ENCODE results near the gene NOL11. TPM values are rescaled to one million over a fixed set of nuclear protein-coding genes. Genes with fewer than 3 reads are reported as not detected.

NOL11 gene
- total RNA-seq, 3 donors from 2014 or later: 25.1 to 45.5 (median 35.4) TPM

DNA sequence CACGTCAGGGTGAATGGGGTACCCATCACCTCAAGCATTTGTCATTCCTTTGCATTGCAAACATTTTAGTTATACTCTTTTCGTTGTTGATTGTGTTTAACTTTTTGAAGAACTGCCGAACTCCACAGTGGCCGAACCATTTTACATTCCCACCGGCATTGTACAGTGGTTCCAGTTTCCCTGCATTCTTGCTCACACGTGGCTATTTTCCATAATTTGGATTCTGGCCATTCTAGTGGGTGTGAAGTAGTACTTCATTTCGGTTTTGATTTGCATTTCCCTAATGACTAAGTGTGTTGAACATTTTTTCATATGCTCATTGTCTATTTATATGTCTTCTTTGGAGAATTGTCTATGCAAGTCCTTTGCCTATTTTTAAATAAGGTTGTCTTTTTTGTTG lies 13.0 kb downstream of the NOL11 start:
- Histone ChIP-seq H3K9me3 (no peaks in the 10 kb centered on the region), H3K36me3 (peaks cover 4% of the 10 kb centered on the region), H3K27me3 (no peaks in the 10 kb centered on the region), H3K27ac (no peak overlapping the region), H3K4me1 (no peaks in the 10 kb centered on the region), H3K4me3 (no peak overlapping the region)
- DNase-seq (ENCODE audit: low spot score in 2 of 2): no peak
- TF ChIP-seq POLR2AphosphoS5 (IDR thresholded peaks at IDR 0.05) (no peak), POLR2A (IDR thresholded peaks at IDR 0.05) (no peak)
- TF ChIP-seq, protein P1, sequence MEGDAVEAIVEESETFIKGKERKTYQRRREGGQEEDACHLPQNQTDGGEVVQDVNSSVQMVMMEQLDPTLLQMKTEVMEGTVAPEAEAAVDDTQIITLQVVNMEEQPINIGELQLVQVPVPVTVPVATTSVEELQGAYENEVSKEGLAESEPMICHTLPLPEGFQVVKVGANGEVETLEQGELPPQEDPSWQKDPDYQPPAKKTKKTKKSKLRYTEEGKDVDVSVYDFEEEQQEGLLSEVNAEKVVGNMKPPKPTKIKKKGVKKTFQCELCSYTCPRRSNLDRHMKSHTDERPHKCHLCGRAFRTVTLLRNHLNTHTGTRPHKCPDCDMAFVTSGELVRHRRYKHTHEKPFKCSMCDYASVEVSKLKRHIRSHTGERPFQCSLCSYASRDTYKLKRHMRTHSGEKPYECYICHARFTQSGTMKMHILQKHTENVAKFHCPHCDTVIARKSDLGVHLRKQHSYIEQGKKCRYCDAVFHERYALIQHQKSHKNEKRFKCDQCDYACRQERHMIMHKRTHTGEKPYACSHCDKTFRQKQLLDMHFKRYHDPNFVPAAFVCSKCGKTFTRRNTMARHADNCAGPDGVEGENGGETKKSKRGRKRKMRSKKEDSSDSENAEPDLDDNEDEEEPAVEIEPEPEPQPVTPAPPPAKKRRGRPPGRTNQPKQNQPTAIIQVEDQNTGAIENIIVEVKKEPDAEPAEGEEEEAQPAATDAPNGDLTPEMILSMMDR (IDR thresholded peaks at IDR 0.05): no peak
- intact Hi-C loops (cut with DNase I; ENCODE audit: low total_unique reads): no loop called here

DNA sequence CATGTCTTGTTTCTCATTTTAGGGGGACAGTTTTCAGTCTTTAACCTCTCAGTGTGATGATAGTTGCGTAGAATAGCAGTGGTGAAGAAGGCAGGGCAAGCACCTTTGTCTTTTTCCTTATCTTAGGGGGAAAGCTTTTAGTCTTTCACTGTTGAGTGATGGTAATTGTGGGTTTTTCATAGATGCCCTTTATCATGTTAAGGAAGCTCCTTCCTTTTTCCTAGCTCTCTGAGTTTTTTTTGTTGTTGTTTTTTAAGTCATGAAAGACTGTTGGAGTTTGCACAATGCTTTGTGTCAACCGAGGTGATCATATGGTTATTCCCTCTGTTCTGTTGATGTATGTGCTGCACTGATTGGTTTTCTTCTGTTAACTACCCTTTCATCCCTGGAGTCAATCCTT lies 15.7 kb downstream of the NOL11 start:
- Histone ChIP-seq H3K4me3 (no peak overlapping the region), H3K27me3 (no peaks in the 10 kb centered on the region), H3K9me3 (no peaks in the 10 kb centered on the region), H3K36me3 (peaks cover 4% of the 10 kb centered on the region), H3K4me1 (no peaks in the 10 kb centered on the region), H3K27ac (no peak overlapping the region)
- intact Hi-C loops (cut with DNase I; ENCODE audit: low total_unique reads): no loop called here
- DNase-seq (ENCODE audit: low spot score in 2 of 2): no peak
- TF ChIP-seq POLR2AphosphoS5 (IDR thresholded peaks at IDR 0.05): no peak
- TF ChIP-seq POLR2A (IDR thresholded peaks at IDR 0.05): no peak
- TF ChIP-seq, protein P1 (IDR thresholded peaks at IDR 0.05): no peak

GRCh38 chr17:67737145-67737544 lies 19.4 kb downstream of the NOL11 start:
- Histone ChIP-seq H3K4me1 (no peaks in the 10 kb centered on the region), H3K36me3 (no peaks in the 10 kb centered on the region), H3K9me3 (no peaks in the 10 kb centered on the region), H3K4me3 (no peak overlapping the region), H3K27me3 (no peaks in the 10 kb centered on the region), H3K27ac (no peak overlapping the region)
- no peak for TF ChIP-seq POLR2AphosphoS5 (IDR thresholded peaks at IDR 0.05)
- TF ChIP-seq, protein P1 (IDR thresholded peaks at IDR 0.05): no peak
- TF ChIP-seq POLR2A (IDR thresholded peaks at IDR 0.05): no peak
- DNase-seq (ENCODE audit: low spot score in 2 of 2): no peak
- intact Hi-C loops (cut with DNase I; ENCODE audit: low total_unique reads): no loop called here

GRCh38 chr17:67742025-67742424 lies 24.3 kb downstream of the NOL11 start:
- Histone ChIP-seq H3K4me3 (no peak overlapping the region), H3K36me3 (no peaks in the 10 kb centered on the region), H3K27me3 (no peaks in the 10 kb centered on the region), H3K27ac (no peak overlapping the region), H3K9me3 (no peaks in the 10 kb centered on the region), H3K4me1 (no peaks in the 10 kb centered on the region)
- no peak for DNase-seq (ENCODE audit: low spot score in 2 of 2)
- intact Hi-C loops (cut with DNase I; ENCODE audit: low total_unique reads): no loop called here
- TF ChIP-seq POLR2AphosphoS5 (IDR thresholded peaks at IDR 0.05) (no peak), POLR2A (IDR thresholded peaks at IDR 0.05) (no peak)
- TF ChIP-seq, protein P1 (IDR thresholded peaks at IDR 0.05): no peak

GRCh38 chr17:67746704-67747571 lies 29.2 kb downstream of the NOL11 start:
- no peaks in the 10 kb centered on the region for H3K4me1 ChIP-seq
- peaks cover 0 to 5% of the 10 kb centered on the region in 2 donors for H3K9me3 ChIP-seq
- no peak overlapping the region for H3K4me3 ChIP-seq
- no peak overlapping the region for H3K27ac ChIP-seq
- no peak for DNase-seq (ENCODE audit: low spot score in 2 of 2)
- H3K27me3 ChIP-seq: no peaks in the 10 kb centered on the region
- intact Hi-C loops (cut with DNase I; ENCODE audit: low total_unique reads): no loop called here
- TF ChIP-seq POLR2AphosphoS5 (IDR thresholded peaks at IDR 0.05) (no peak), POLR2A (IDR thresholded peaks at IDR 0.05) (no peak)
- TF ChIP-seq, protein P1 (IDR thresholded peaks at IDR 0.05): no peak
- H3K36me3 ChIP-seq: peaks cover 3% of the 10 kb centered on the region
